Spleen (tissue), 7 donors: ENCODE results near the gene RCSD1.

Source experiments
- CTCF ChIP-seq, 11 experiments: fragments of 200-600 bp in 7 of 11; fragments of 450-650 bp in 4 of 11; sonication (generic) in 4 of 11; IDR thresholded peaks in 8 of 11; conservative IDR thresholded peaks in 3 of 11; 1 replicate in 7 of 11; 2 replicates in 4 of 11; pipeline versions ENCODE4 v1.4.0 to v1.8.0; 2016 to 2021; ENCODE audit warnings: antibody characterized with exemption in 11 of 11, inconsistent platforms in 4 of 11, mild to moderate bottlenecking in 1 of 11
- POLR2A ChIP-seq, 3 donors: fragments of 450-650 bp; IDR thresholded peaks; one replicate each; pipeline ENCODE4 v1.5.1; 2017; ENCODE audit warnings: antibody characterized with exemption in 3 of 3, mild to moderate bottlenecking in 1 of 3
- POLR2AphosphoS5 ChIP-seq, 3 donors: sonication (generic); formaldehyde crosslinking; IDR thresholded peaks; one replicate each; pipeline ENCODE4 v1.5.1; 2017; ENCODE audit warnings: antibody characterized with exemption in 3 of 3
- donor health status: DM: no; HTN: no; CAD: no; lungs with moderate emphysema.
- donor health status: DM: no; HTN: no; CAD: no.
- donor health status: DM: no; HTN: no; CAD: no.

- TF ChIP-seq CTCF (IDR thresholded peaks at IDR 0.05 in 8 of 11, conservative IDR thresholded peaks at IDR 0.05 in 3 of 11) (no peak), POLR2AphosphoS5 (IDR thresholded peaks at IDR 0.05) (peak in 2 of 3 donors; percentile 70 to 88), POLR2A (IDR thresholded peaks at IDR 0.05) (no peak)
These were observed 12.6 kb upstream of the RCSD1 start for GRCh38 chr1:167617153-167618147.
